ENCODE data around the gene CPAMD8.

The CPAMD8 gene

GRCh38 chr19:16978839-16979802 lies 47.5 kb downstream of the CPAMD8 start:
- Histone ChIP-seq H3K27ac (no peak overlapping the region), H3K79me2 (ENCODE audit: insufficient read depth, low read depth) (no peaks in the 10 kb centered on the region), H2AFZ (ENCODE audit: low read depth) (no peak overlapping the region), H3K9ac (no peak overlapping the region), H3K4me2 (no peak overlapping the region), H3K4me3 (IDR thresholded peaks at IDR 0.05; ENCODE audit: insufficient read depth, low read depth, low read length) (no peak overlapping the region), H3K36me3 (ENCODE audit: insufficient read depth) (no peaks in the 10 kb centered on the region), H4K20me1 (ENCODE audit: insufficient read depth) (no peaks in the 10 kb centered on the region), H3K27me3 (ENCODE audit: insufficient read depth, low read depth) (peaks cover 23% of the 10 kb centered on the region; the same call in 1 of the 2 replicates), H3K4me1 (ENCODE audit: low read depth, poor library complexity, severe bottlenecking) (no peaks in the 10 kb centered on the region)
- no peak for TF ChIP-seq CTCF (conservative IDR thresholded peaks at IDR 0.05; ENCODE audit: low read depth, low read length)

- no peak overlapping the region for H3K9ac ChIP-seq
- no peak for TF ChIP-seq CTCF (conservative IDR thresholded peaks at IDR 0.05; ENCODE audit: low read depth, low read length)
- no peaks in the 10 kb centered on the region for H4K20me1 ChIP-seq (ENCODE audit: insufficient read depth)
- H3K4me3 ChIP-seq (IDR thresholded peaks at IDR 0.05; ENCODE audit: insufficient read depth, low read depth, low read length) = no peak overlapping the region
- no peak overlapping the region for H3K4me2 ChIP-seq
- no peak overlapping the region for H2AFZ ChIP-seq (ENCODE audit: low read depth)
- H3K36me3 ChIP-seq (ENCODE audit: insufficient read depth) = no peaks in the 10 kb centered on the region
- no peaks in the 10 kb centered on the region for H3K4me1 ChIP-seq (ENCODE audit: low read depth, poor library complexity, severe bottlenecking)
- H3K27me3 ChIP-seq (ENCODE audit: insufficient read depth, low read depth) = peaks cover 27% of the 10 kb centered on the region; the same call in 1 of the 2 replicates
- no peaks in the 10 kb centered on the region for H3K79me2 ChIP-seq (ENCODE audit: insufficient read depth, low read depth)
- H3K27ac ChIP-seq = no peak overlapping the region
Measured at GRCh38 chr19:16978156-16978555, 48.5 kb downstream of the CPAMD8 start.

- Histone ChIP-seq H3K4me1 (ENCODE audit: low read depth, poor library complexity, severe bottlenecking) (no peaks in the 10 kb centered on the region), H3K9ac (no peak overlapping the region), H3K36me3 (ENCODE audit: insufficient read depth) (no peaks in the 10 kb centered on the region), H3K27me3 (ENCODE audit: insufficient read depth, low read depth) (peaks cover 34% of the 10 kb centered on the region; the same call in 1 of the 2 replicates), H2AFZ (ENCODE audit: low read depth) (no peak overlapping the region), H3K79me2 (ENCODE audit: insufficient read depth, low read depth) (no peaks in the 10 kb centered on the region), H4K20me1 (ENCODE audit: insufficient read depth) (no peaks in the 10 kb centered on the region), H3K4me3 (IDR thresholded peaks at IDR 0.05; ENCODE audit: insufficient read depth, low read depth, low read length) (no peak overlapping the region), H3K27ac (no peak overlapping the region), H3K4me2 (no peak overlapping the region)
- no peak for TF ChIP-seq CTCF (conservative IDR thresholded peaks at IDR 0.05; ENCODE audit: low read depth, low read length)
Measured at GRCh38 chr19:16977306-16977705, 49.3 kb downstream of the CPAMD8 start.

GRCh38 chr19:16976446-16976845 lies 50.2 kb downstream of the CPAMD8 start:
- no peak overlapping the region for H3K9ac ChIP-seq
- no peaks in the 10 kb centered on the region for H3K36me3 ChIP-seq (ENCODE audit: insufficient read depth)
- no peaks in the 10 kb centered on the region for H3K4me1 ChIP-seq (ENCODE audit: low read depth, poor library complexity, severe bottlenecking)
- H3K4me2 ChIP-seq = no peak overlapping the region
- H3K4me3 ChIP-seq (IDR thresholded peaks at IDR 0.05; ENCODE audit: insufficient read depth, low read depth, low read length) = no peak overlapping the region
- H2AFZ ChIP-seq (ENCODE audit: low read depth) = no peak overlapping the region
- TF ChIP-seq CTCF (conservative IDR thresholded peaks at IDR 0.05; ENCODE audit: low read depth, low read length) = no peak
- H3K27ac ChIP-seq = no peak overlapping the region
- no peaks in the 10 kb centered on the region for H4K20me1 ChIP-seq (ENCODE audit: insufficient read depth)
- H3K79me2 ChIP-seq (ENCODE audit: insufficient read depth, low read depth) = no peaks in the 10 kb centered on the region
- peaks cover 43% of the 10 kb centered on the region; the same call in 1 of the 2 replicates for H3K27me3 ChIP-seq (ENCODE audit: insufficient read depth, low read depth)
